BJ (cell line): ENCODE data around the gene RNGTT. TPM values are rescaled to one million over a fixed set of nuclear protein-coding genes. Genes with fewer than 3 reads are reported as not detected.
"Not testable (repeated sequence)": the region's sequence is repeated elsewhere in the genome, so short reads cannot be mapped to it uniquely, and the experiment has no call there.

Experiments
- CTCF ChIA-PET: fragments of 350-600 bp; formaldehyde crosslinking; extraction: SDS; loops from one replicate; lab custom pipeline; 2021; ENCODE audit warnings: antibody characterized with exemption, inconsistent platforms; lab: Yijun Ruan, JAX
- POLR2A ChIA-PET: fragments of 300-600 bp; sonication (Branson Sonifier 250); formaldehyde crosslinking; extraction: SDS; loops from one replicate; lab custom pipeline; 2021; ENCODE audit warnings: antibody characterized with exemption; lab: Charles Lee
- DNase-seq: peaks from one replicate; pipeline ENCODE4 v3.0.0-alpha.2; 2011; ENCODE audit warnings: low read depth
- H3K27me3 ChIP-seq: 2 replicates; pipeline ENCODE4 v1.6.0; 2011; ENCODE audit warnings: low read length; ENCODE audit not compliant: control insufficient read depth, insufficient read depth
- H3K36me3 ChIP-seq: 2 replicates; pipeline ENCODE4 v1.5.1; 2011; ENCODE audit warnings: low read length; ENCODE audit not compliant: control insufficient read depth, insufficient read depth
- H3K4me3 ChIP-seq: 2 replicates; pipeline ENCODE4 v1.5.1; 2011; ENCODE audit warnings: low read depth, mild to moderate bottlenecking, control low read depth, low read length
- polyA plus RNA-seq: library from polyadenylated mRNA; depleted of rRNA; stranded (reverse); fragments of >200 nt; gene quantifications from 2 replicates; pipeline ENCODE4 v1.2.3, GENCODE V29; 2011
- TF ChIP-seq, protein P1 (sequence below): IDR thresholded peaks from 2 replicates; pipeline ENCODE4 v1.5.1; 2011; ENCODE audit warnings: low read depth, mild to moderate bottlenecking, control low read depth, inconsistent platforms, low read length, moderate library complexity; ENCODE audit not compliant: insufficient read depth

The RNGTT gene
- polyA plus RNA-seq, 1 experiment, result 3.2 TPM

DNA sequence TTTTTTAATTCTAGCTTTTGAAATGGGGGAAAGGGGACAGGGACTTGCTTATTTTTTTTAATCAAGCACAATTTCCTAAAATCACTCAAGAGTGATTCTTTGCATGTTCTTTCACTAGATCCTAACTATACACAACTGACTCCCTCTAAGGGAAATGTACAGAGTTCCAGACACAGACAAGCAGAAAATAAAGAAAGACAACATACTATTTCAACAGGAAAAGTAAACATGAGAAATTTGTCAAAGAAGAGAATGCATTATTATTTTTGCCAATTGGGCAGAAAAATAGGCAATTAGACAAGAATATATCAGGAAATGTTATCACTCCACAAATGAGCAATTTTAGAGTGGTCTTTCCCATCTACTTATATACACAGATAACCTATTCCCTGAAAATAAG, 128.2 kb downstream of the RNGTT start:
- CTCF ChIA-PET, result no interaction called here

GRCh38 chr6:88833071-88833470, 130.3 kb downstream of the RNGTT start:
- H3K27me3 ChIP-seq, DNase-seq, POLR2A ChIA-PET, H3K4me3 ChIP-seq, CTCF ChIA-PET, H3K36me3 ChIP-seq: not testable (repeated sequence)

More for the DNA sequence above, 128.2 kb downstream of the RNGTT start:
- TF ChIP-seq, protein P1, sequence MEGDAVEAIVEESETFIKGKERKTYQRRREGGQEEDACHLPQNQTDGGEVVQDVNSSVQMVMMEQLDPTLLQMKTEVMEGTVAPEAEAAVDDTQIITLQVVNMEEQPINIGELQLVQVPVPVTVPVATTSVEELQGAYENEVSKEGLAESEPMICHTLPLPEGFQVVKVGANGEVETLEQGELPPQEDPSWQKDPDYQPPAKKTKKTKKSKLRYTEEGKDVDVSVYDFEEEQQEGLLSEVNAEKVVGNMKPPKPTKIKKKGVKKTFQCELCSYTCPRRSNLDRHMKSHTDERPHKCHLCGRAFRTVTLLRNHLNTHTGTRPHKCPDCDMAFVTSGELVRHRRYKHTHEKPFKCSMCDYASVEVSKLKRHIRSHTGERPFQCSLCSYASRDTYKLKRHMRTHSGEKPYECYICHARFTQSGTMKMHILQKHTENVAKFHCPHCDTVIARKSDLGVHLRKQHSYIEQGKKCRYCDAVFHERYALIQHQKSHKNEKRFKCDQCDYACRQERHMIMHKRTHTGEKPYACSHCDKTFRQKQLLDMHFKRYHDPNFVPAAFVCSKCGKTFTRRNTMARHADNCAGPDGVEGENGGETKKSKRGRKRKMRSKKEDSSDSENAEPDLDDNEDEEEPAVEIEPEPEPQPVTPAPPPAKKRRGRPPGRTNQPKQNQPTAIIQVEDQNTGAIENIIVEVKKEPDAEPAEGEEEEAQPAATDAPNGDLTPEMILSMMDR, result no peak
- Histone ChIP-seq H3K36me3 (no peaks in the 10 kb centered on the region), H3K27me3 (no peaks in the 10 kb centered on the region), H3K4me3 (no peak overlapping the region)
- POLR2A ChIA-PET, result no interaction called here
- DNase-seq, result no peak

DNA sequence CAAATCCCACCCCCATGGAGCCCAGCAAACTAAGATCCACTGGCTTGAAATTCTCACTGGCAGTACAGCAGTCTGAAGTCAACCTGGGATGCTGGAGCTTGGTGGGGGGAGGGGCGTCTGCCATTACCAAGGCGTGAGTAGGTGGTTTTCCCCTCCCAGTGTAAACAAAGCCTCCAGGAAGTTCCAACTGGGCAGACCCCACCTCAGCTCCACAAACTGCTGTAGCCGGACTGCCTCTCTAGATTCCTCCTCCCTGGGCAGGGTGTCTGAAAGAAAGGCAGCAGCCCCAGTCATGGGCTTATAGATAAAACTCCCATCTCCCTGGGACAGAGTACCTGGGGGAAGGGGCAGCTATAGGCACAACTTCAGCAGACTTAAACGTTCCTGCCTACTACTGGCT, 135.8 kb downstream of the RNGTT start:
- H3K4me3 ChIP-seq, DNase-seq, H3K36me3 ChIP-seq, CTCF ChIA-PET, H3K27me3 ChIP-seq, POLR2A ChIA-PET: not testable (repeated sequence)

DNA sequence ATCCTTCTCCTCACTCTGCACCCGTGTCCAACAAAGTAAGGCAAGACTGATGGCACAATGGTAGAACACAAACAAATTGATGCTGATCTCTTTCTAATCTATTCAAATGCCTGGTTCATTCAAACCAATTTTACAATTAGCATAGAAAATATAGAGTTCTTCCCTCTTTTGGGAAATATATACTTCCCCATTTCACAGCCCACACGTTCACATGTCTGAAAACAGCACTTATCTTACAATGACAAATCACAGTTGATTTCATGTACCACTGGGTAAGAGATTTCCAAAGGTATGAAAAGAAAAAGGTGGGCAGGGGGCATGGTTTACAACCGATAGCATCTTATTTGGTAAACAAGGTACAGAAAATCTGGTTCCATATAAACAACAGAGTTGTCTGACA, 137.6 kb downstream of the RNGTT start:
- DNase-seq, result no peak
- Histone ChIP-seq H3K36me3 (no peaks in the 10 kb centered on the region), H3K4me3 (no peak overlapping the region), H3K27me3 (no peaks in the 10 kb centered on the region)
- ChIA-PET CTCF (no interaction called here), POLR2A (no interaction called here)
- TF ChIP-seq, protein P1, result no peak

DNA sequence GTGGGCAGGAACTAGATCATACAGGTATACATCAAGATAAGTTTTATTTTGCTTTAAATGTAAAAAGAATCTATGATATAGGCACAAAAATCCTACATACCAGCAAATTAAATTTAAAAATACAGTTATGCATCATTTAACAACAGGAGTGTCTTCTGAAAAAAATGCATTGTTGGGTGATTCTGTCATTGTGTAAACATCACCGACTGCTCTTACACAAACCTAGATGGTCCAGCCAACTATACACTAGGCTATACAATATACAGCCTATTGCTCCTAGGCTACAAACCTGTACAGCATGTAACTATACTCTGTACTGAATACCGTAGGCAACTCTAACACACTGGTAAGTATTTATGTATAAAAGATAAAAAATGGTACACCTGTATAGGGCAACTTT, 139.4 kb downstream of the RNGTT start:
- Histone ChIP-seq H3K4me3 (no peak overlapping the region), H3K36me3 (no peaks in the 10 kb centered on the region), H3K27me3 (no peaks in the 10 kb centered on the region)
- DNase-seq, result no peak
- ChIA-PET CTCF (interaction anchor here (0.7 kb wide), 1 partner anchor 10 kb away, joined by 3 read pairs; no protein-coding TSS in a partner anchor), POLR2A (no interaction called here)
- TF ChIP-seq, protein P1, result no peak

DNA sequence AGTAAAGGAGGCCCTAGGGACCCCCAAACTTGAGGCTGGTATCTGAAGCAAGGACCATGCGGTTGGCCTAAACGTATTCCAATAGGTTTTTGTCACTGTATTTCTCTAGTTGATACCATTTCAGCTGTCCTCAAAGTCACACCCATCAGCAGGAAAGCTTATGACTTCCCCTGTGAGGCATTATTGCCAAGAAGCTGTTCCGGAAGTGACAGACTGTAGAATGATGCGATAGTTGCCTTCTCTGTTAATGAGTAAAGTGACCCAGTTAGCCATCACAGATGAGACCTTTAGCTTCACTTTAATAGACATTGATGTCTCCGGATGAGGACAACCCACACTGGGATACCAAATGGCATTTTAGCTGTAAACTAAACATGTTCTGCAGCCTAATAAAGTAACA, 147.9 kb downstream of the RNGTT start:
- no peak for DNase-seq
- H3K4me3 ChIP-seq, result no peak overlapping the region
- H3K36me3 ChIP-seq, result no peaks in the 10 kb centered on the region
- TF ChIP-seq, protein P1, result no peak
- ChIA-PET CTCF (interaction anchor here (1.0 kb wide), 1 partner anchor 885 kb away, joined by 3 read pairs; no protein-coding TSS in a partner anchor), POLR2A (no interaction called here)
- no peaks in the 10 kb centered on the region for H3K27me3 ChIP-seq
